Measurements from ENCODE around the gene NFU1.

The NFU1 gene

DNA sequence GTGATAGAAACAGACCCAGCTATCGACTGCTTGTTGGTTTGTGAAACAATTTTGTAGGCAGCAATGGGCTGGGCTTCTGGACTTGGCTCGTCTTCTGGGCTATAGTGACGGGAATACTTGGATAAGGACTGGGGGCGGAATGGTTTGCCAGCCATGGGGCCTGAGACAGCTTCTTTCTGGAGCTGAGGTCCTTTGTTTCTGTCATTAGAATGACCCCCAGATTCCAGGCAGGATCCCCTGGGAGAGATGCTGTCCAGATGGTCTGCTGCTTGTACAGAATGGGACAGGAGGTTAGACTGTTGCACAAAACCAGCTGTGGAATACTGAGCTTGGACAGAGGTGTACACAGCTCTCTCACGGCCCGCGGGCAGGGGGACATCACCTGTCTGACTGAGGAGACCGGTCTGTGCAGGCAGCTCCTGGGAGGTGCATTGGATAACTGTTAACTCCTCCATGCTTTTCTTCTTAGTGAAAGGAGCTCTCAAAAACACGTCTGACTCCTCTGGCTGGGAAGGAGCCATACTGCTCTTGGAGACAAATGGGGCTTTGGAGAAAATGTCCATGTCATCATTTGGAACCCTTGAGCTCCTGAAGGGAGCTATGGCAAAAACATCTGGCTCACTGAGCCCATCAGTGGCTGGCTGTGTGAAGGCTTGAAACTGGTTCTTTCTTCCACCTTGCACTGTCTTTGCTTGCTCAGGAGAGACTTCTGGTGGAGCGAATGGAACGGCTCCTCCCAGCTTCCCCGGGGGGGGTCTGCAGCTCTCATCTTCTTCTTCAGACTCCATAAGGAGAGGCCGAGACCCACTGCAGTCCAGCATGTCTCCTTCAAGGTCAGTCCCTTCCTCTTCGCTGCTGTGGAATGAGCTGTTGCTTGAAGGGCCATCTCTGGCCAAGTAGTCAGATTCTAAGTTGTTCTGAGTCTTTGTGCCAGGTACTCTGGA, 28.6 kb upstream of the NFU1 start:
- H3K27me3 ChIP-seq (ENCODE audit: control insufficient read depth, insufficient read depth, low read length), result no peaks in the 10 kb centered on the region
- H3K27ac ChIP-seq (ENCODE audit: low read length), result no peak overlapping the region
- peaks cover 5% of the 10 kb centered on the region for H3K36me3 ChIP-seq (ENCODE audit: control insufficient read depth, low read depth, low read length)
- H3K9ac ChIP-seq (ENCODE audit: low read length), result no peak overlapping the region
- no peak overlapping the region for H3K4me3 ChIP-seq (ENCODE audit: low read length)
- peaks cover 5% of the 10 kb centered on the region for H3K4me1 ChIP-seq (ENCODE audit: control insufficient read depth, low read depth, low read length)
- H3K9me3 ChIP-seq (ENCODE audit: control insufficient read depth, low read depth, low read length), result no peaks in the 10 kb centered on the region

DNA sequence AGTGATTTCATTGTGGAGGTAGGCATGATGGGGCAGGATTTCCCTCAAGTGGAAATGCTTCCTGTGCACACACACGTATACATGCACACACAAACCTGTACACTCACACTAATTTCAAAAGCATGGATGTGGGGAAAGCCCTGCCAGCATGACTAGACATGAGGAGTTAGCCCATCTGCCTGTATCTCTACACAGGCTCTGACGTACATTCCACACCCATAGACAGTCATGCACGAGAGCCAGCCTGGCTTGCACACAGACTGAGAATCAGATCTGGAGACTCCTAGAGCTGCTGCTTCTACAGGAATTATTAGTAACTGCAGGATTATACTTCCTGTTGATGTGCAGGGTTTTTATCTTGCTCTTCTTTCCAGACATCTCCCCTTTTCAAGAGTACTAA, 27.3 kb upstream of the NFU1 start:
- H3K27ac ChIP-seq (ENCODE audit: low read length), result no peak overlapping the region
- no peaks in the 10 kb centered on the region for H3K27me3 ChIP-seq (ENCODE audit: control insufficient read depth, insufficient read depth, low read length)
- no peak overlapping the region for H3K4me3 ChIP-seq (ENCODE audit: low read length)
- H3K9ac ChIP-seq (ENCODE audit: low read length), result no peak overlapping the region
- H3K9me3 ChIP-seq (ENCODE audit: control insufficient read depth, low read depth, low read length), result no peaks in the 10 kb centered on the region
- peaks cover 5% of the 10 kb centered on the region for H3K36me3 ChIP-seq (ENCODE audit: control insufficient read depth, low read depth, low read length)
- H3K4me1 ChIP-seq (ENCODE audit: control insufficient read depth, low read depth, low read length), result peaks cover under 1% of the 10 kb centered on the region

DNA sequence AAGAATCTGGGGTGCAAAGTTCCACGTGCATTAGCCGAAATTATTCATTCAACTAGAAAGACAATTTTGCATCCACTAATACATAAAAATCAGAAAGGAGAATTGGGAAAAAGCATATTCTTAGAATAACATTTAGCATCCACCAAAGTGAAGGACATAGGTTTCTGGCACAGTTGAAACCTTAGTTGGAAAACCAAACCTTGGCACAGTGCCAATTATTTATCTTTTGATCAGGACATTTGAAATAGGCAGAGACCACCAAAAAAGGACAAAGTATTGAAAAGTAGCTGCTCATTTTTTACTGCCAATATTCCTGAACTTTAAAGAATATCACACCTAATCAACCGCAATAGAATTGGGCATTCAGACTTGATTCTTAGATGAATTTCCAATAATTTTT, 25.5 kb upstream of the NFU1 start:
- H3K27me3 ChIP-seq (ENCODE audit: control insufficient read depth, insufficient read depth, low read length), result no peaks in the 10 kb centered on the region

DNA sequence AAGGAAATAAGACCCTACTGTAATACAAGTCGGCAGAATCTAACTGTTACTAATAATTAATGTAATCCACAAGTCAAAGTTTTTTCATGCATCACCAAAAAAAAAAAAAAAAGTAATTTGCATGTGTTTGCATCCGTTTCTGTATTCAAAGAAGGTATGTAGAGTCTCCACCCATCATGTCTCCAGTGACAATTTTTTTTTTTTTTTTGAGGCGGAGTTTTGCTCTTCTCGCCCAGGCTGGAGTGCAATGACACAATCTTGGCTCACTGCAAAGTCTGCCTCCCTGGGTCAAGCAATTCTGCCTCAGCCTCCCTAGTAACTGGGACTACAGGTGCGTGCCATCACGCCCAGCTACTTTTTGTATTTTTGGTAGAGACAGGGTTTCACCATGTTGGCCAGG, 24.2 kb upstream of the NFU1 start:
- Histone ChIP-seq H3K9ac (ENCODE audit: low read length) (no peak overlapping the region), H3K9me3 (ENCODE audit: control insufficient read depth, low read depth, low read length) (no peaks in the 10 kb centered on the region), H3K27me3 (ENCODE audit: control insufficient read depth, insufficient read depth, low read length) (no peaks in the 10 kb centered on the region), H3K27ac (ENCODE audit: low read length) (no peak overlapping the region), H3K36me3 (ENCODE audit: control insufficient read depth, low read depth, low read length) (peaks cover 5% of the 10 kb centered on the region), H3K4me1 (ENCODE audit: control insufficient read depth, low read depth, low read length) (no peaks in the 10 kb centered on the region), H3K4me3 (ENCODE audit: low read length) (no peak overlapping the region)

More for the DNA sequence above, 25.5 kb upstream of the NFU1 start:
- H3K36me3 ChIP-seq (ENCODE audit: control insufficient read depth, low read depth, low read length), result peaks cover 5% of the 10 kb centered on the region
- no peaks in the 10 kb centered on the region for H3K9me3 ChIP-seq (ENCODE audit: control insufficient read depth, low read depth, low read length)
- H3K9ac ChIP-seq (ENCODE audit: low read length), result no peak overlapping the region
- no peaks in the 10 kb centered on the region for H3K4me1 ChIP-seq (ENCODE audit: control insufficient read depth, low read depth, low read length)
- H3K27ac ChIP-seq (ENCODE audit: low read length), result no peak overlapping the region
- no peak overlapping the region for H3K4me3 ChIP-seq (ENCODE audit: low read length)

DNA sequence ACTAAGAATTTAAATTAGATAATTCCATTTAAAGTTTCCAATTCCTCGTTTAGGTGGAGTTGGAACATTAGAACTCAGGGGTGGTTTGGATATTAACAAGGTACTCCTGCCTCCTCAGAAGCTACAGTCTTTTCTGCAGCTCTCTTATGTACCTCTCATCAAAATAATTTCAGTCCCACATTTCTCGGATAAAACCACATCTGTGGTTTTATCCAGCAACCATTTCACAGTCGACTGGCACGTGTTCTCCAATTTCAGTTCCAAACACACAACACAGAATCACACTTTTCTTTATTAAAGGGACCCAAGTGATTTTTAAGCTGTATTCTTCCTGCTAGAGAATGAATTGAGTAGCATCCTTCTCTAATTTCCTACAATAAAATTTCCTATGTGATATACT, 22.7 kb upstream of the NFU1 start:
- Histone ChIP-seq H3K4me1 (ENCODE audit: control insufficient read depth, low read depth, low read length) (no peaks in the 10 kb centered on the region), H3K36me3 (ENCODE audit: control insufficient read depth, low read depth, low read length) (no peaks in the 10 kb centered on the region), H3K9ac (ENCODE audit: low read length) (no peak overlapping the region), H3K9me3 (ENCODE audit: control insufficient read depth, low read depth, low read length) (no peaks in the 10 kb centered on the region), H3K4me3 (ENCODE audit: low read length) (no peak overlapping the region), H3K27me3 (ENCODE audit: control insufficient read depth, insufficient read depth, low read length) (no peaks in the 10 kb centered on the region), H3K27ac (ENCODE audit: low read length) (no peak overlapping the region)

DNA sequence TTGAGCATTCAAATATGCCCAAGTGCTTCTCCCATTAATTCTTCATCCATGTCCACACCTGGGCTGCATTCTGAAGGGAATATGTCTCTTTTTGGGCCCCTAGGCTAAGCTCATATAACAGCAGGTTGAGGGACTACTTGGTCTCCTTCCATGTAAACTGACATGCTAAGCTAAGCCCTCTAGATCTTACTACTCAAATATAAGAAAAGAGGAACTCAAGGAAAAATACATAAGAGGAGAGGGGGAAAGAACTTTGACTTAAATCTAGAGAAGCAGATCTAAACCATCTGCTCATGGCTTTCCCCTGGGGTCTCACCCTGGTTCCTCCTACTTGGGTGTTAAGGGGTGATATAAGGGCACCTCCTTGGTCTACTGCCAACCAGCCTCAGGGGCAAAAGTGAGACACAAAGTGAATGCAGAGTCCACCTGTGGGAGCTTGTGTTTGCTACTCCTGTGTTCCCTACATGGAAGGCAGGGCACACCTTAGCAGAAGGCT, 19.8 kb upstream of the NFU1 start:
- H3K27ac ChIP-seq (ENCODE audit: low read length), result no peak overlapping the region
- H3K4me3 ChIP-seq (ENCODE audit: low read length), result no peak overlapping the region
- peaks cover 5% of the 10 kb centered on the region for H3K4me1 ChIP-seq (ENCODE audit: control insufficient read depth, low read depth, low read length)
- no peaks in the 10 kb centered on the region for H3K36me3 ChIP-seq (ENCODE audit: control insufficient read depth, low read depth, low read length)
- no peak overlapping the region for H3K9ac ChIP-seq (ENCODE audit: low read length)
- H3K27me3 ChIP-seq (ENCODE audit: control insufficient read depth, insufficient read depth, low read length), result no peaks in the 10 kb centered on the region
- H3K9me3 ChIP-seq (ENCODE audit: control insufficient read depth, low read depth, low read length), result no peaks in the 10 kb centered on the region

DNA sequence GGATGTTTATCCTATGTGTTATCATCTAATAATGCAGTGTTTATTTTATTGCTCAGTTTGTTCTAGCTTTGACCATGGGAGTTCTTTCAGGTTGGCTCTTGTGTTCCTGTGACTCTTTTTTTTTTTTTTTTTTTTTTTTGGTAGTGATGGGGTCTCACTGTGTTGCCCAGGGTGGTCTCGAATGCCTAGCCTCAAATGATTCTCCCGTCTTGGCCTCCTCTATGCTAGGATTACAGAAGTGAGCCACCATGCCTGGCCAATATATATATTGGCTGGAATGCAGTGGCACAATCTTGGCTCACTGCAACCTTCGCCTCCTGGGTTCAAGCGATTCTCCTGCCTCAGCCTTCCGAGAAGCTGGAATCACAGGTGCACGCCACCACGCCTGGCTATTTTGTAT, 18.9 kb upstream of the NFU1 start:
- H3K36me3 ChIP-seq (ENCODE audit: control insufficient read depth, low read depth, low read length), result no peaks in the 10 kb centered on the region
- peaks cover 8% of the 10 kb centered on the region for H3K4me1 ChIP-seq (ENCODE audit: control insufficient read depth, low read depth, low read length)
- no peak overlapping the region for H3K27ac ChIP-seq (ENCODE audit: low read length)
- H3K9ac ChIP-seq (ENCODE audit: low read length), result no peak overlapping the region
- H3K9me3 ChIP-seq (ENCODE audit: control insufficient read depth, low read depth, low read length), result no peaks in the 10 kb centered on the region
- no peak overlapping the region for H3K4me3 ChIP-seq (ENCODE audit: low read length)
- H3K27me3 ChIP-seq (ENCODE audit: control insufficient read depth, insufficient read depth, low read length), result no peaks in the 10 kb centered on the region

DNA sequence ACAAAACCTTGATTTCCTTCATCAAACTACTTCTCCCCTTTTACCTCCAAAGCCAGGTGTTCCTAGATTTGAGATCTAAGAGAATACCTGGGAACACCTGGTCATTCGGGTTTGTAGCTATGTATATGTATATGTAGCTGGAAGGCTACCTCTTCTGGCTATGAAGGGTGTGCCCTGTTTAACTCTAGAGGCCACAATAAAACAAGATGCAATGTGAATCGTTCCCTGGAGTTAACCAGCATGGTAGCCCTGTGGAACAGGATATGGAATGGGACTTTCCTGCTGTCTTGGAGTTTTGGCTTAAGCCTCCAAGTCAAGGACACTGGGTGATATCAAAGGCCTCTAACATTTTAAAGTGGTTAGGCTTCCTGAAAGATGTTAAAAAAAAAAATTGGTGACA, 17.7 kb upstream of the NFU1 start:
- H3K27me3 ChIP-seq (ENCODE audit: control insufficient read depth, insufficient read depth, low read length), result no peaks in the 10 kb centered on the region
- no peak overlapping the region for H3K4me3 ChIP-seq (ENCODE audit: low read length)
- H3K9ac ChIP-seq (ENCODE audit: low read length), result no peak overlapping the region
- H3K4me1 ChIP-seq (ENCODE audit: control insufficient read depth, low read depth, low read length), result peaks cover 20% of the 10 kb centered on the region
- no peaks in the 10 kb centered on the region for H3K36me3 ChIP-seq (ENCODE audit: control insufficient read depth, low read depth, low read length)
- H3K27ac ChIP-seq (ENCODE audit: low read length), result no peak overlapping the region
- no peaks in the 10 kb centered on the region for H3K9me3 ChIP-seq (ENCODE audit: control insufficient read depth, low read depth, low read length)

DNA sequence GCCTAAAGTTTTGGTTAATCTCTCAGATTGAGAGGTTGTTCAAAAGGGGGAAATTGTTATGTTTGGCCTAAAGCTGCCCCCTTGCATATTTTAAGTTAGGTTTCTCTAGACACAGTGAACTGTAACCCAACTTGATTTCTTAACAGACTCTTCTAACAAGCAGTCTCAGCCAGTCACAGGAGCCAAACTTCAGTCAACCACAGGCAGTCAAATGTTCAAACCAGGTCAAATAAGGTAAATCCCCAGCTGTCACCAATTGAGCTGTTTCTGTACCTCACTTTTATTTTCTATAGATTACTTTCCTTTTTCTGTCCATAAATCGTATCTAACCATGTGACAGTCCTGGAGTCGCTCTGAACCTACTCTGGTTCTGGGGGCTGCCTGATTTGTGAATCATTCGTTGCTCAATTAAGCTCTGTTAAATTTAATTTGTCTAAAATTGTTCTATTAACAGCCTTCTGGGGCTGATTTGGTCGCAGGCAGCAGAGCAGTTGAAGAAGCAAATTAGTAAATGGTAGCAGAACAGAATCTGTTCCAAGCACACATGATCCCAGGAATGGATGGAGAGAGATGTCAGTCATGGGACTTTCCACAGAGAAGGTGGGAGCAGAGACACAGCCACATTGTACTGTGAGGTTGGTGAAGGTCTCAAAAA, 16.4 kb upstream of the NFU1 start:
- no peak overlapping the region for H3K4me3 ChIP-seq (ENCODE audit: low read length)
- no peak overlapping the region for H3K27ac ChIP-seq (ENCODE audit: low read length)
- no peaks in the 10 kb centered on the region for H3K36me3 ChIP-seq (ENCODE audit: control insufficient read depth, low read depth, low read length)

DNA sequence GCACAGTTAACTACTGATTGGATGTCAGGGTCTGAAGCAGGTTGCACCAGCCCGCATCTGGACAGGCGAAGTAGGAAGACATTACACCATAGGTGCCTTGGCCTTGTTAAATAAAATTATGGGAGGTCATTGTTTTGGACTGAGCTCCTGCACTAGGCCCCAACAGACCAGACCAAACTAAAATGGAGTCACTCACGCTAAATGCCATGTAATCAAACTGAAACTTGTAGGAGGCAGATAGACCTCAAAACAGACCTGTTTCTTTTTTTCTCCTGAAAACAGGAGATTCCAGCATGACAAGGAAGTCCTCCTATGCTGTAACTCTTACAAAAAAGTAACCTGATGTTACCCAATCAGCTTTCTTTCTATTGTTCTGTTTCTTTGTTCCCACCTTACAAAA, 15.5 kb upstream of the NFU1 start:
- Histone ChIP-seq H3K9ac (ENCODE audit: low read length) (no peak overlapping the region), H3K4me1 (ENCODE audit: control insufficient read depth, low read depth, low read length) (peaks cover 22% of the 10 kb centered on the region), H3K4me3 (ENCODE audit: low read length) (no peak overlapping the region), H3K36me3 (ENCODE audit: control insufficient read depth, low read depth, low read length) (no peaks in the 10 kb centered on the region), H3K9me3 (ENCODE audit: control insufficient read depth, low read depth, low read length) (no peaks in the 10 kb centered on the region), H3K27ac (ENCODE audit: low read length) (no peak overlapping the region), H3K27me3 (ENCODE audit: control insufficient read depth, insufficient read depth, low read length) (no peaks in the 10 kb centered on the region)

More for the DNA sequence above, 16.4 kb upstream of the NFU1 start:
- Histone ChIP-seq H3K4me1 (ENCODE audit: control insufficient read depth, low read depth, low read length) (peaks cover 22% of the 10 kb centered on the region), H3K27me3 (ENCODE audit: control insufficient read depth, insufficient read depth, low read length) (no peaks in the 10 kb centered on the region), H3K9me3 (ENCODE audit: control insufficient read depth, low read depth, low read length) (no peaks in the 10 kb centered on the region), H3K9ac (ENCODE audit: low read length) (no peak overlapping the region)

DNA sequence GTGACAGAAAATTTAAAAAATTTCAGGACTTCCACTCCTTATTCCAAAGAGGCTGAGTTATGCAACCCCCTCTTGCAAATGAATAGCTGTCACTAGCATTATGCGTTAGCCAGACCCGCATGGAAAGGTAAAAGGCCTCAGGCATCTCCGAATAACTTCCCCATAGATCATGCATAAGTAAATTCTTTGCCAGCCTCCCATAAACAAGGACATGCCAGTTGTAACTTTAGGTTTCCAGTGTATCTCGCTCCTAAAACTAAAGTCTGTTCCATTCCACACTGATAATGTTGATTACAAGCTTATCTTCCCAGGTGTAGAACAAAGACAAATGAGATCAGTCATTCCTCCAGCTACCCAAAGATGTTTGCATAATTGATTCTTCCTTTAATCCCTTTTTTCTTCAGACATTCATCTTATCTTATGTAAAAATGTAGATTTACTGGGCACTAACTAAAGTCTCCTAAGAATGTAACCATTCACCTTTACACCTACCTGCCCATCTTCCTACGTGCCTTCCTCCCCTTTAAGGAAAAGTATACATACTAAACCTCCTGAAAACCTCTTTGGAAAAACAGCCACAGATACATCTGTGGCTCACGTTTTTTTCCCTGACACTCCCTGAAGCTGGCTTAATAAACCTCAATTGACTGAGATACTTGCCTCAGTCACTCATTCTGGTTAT, 13.6 kb upstream of the NFU1 start:
- H3K4me3 ChIP-seq (ENCODE audit: low read length), result peak overlapping the region; percentile 31

More for the DNA sequence above, 13.6 kb upstream of the NFU1 start:
- no peaks in the 10 kb centered on the region for H3K27me3 ChIP-seq (ENCODE audit: control insufficient read depth, insufficient read depth, low read length)
- no peaks in the 10 kb centered on the region for H3K36me3 ChIP-seq (ENCODE audit: control insufficient read depth, low read depth, low read length)
- H3K9ac ChIP-seq (ENCODE audit: low read length), result no peak overlapping the region
- peaks cover 22% of the 10 kb centered on the region for H3K4me1 ChIP-seq (ENCODE audit: control insufficient read depth, low read depth, low read length)
- no peaks in the 10 kb centered on the region for H3K9me3 ChIP-seq (ENCODE audit: control insufficient read depth, low read depth, low read length)
- H3K27ac ChIP-seq (ENCODE audit: low read length), result no peak overlapping the region
